Spleen (tissue), 7 donors: ENCODE data around the gene TRUB1.

ENCODE experiments used
- CTCF ChIP-seq, 11 experiments: fragments of 200-600 bp in 7 of 11; fragments of 450-650 bp in 4 of 11; sonication (generic) in 4 of 11; IDR thresholded peaks in 8 of 11; conservative IDR thresholded peaks in 3 of 11; 1 replicate in 7 of 11; 2 replicates in 4 of 11; pipeline versions ENCODE4 v1.4.0 to v1.8.0; 2016 to 2021; ENCODE audit warnings: antibody characterized with exemption in 11 of 11, inconsistent platforms in 4 of 11, mild to moderate bottlenecking in 1 of 11
- POLR2A ChIP-seq, 3 donors: fragments of 450-650 bp; IDR thresholded peaks; one replicate each; pipeline ENCODE4 v1.5.1; 2017; ENCODE audit warnings: antibody characterized with exemption in 3 of 3, mild to moderate bottlenecking in 1 of 3
- POLR2AphosphoS5 ChIP-seq, 3 donors: sonication (generic); formaldehyde crosslinking; IDR thresholded peaks; one replicate each; pipeline ENCODE4 v1.5.1; 2017; ENCODE audit warnings: antibody characterized with exemption in 3 of 3
- donor health status: DM: no; HTN: no; CAD: no; lungs with moderate emphysema.
- donor health status: DM: no; HTN: no; CAD: no.
- donor health status: DM: no; HTN: no; CAD: no.

GRCh38 chr10:114917927-114918672 lies 19.9 kb upstream of the TRUB1 start:
- TF ChIP-seq CTCF (IDR thresholded peaks at IDR 0.05 in 8 of 11, conservative IDR thresholded peaks at IDR 0.05 in 3 of 11) (no peak), POLR2A (IDR thresholded peaks at IDR 0.05) (no peak), POLR2AphosphoS5 (IDR thresholded peaks at IDR 0.05) (no peak)
